Right atrium auricular region (tissue), 2 donors: ENCODE results near the gene CTNNBIP1. TPM values are rescaled to one million over a fixed set of nuclear protein-coding genes. Genes with fewer than 3 reads are reported as not detected.

Source experiments
- DNase-seq: peaks from one replicate; pipeline ENCODE4 v3.0.0-alpha.2; 2019; ENCODE audit warnings: low spot score
- H3K27ac ChIP-seq, 2 donors: fragments of 200-600 bp; sonication (generic); 1 replicate in 1 of 2; 2 replicates in 1 of 2; pipeline ENCODE4 v1.5.1; 2016 to 2019
- H3K27me3 ChIP-seq, 2 donors: fragments of 200-600 bp; sonication (generic); one replicate each; pipeline versions ENCODE4 v1.5.1 to v1.6.0; 2017 to 2019
- H3K36me3 ChIP-seq: fragments of 200-600 bp; sonication (generic); one replicate; pipeline ENCODE4 v1.5.1; 2016
- H3K4me1 ChIP-seq, 2 donors: fragments of 200-600 bp; sonication (generic); one replicate each; pipeline versions ENCODE4 v1.5.1 to v1.6.0; 2017 to 2019
- H3K4me3 ChIP-seq, 2 donors: fragments of 200-600 bp; sonication (generic); 1 replicate in 1 of 2; 2 replicates in 1 of 2; pipeline ENCODE4 v1.5.1; 2017 to 2019; ENCODE audit warnings: mild to moderate bottlenecking in 1 of 2, moderate library complexity in 1 of 2
- H3K9me3 ChIP-seq, 2 donors: fragments of 200-600 bp; sonication (generic); one replicate each; pipeline ENCODE4 v1.5.1; 2019
- CTCF ChIP-seq, 2 donors: fragments of 200-600 bp; sonication (generic); IDR thresholded peaks; one replicate each; pipeline ENCODE4 v1.5.1; 2019; ENCODE audit warnings: antibody characterized with exemption in 2 of 2
- total RNA-seq, 2 donors: library from RNA; depleted of rRNA; stranded (reverse); fragments of >200 nt; gene quantifications; one replicate each; pipeline ENCODE4 v1.1.0, GENCODE V29; 2016

The CTNNBIP1 gene
- total RNA-seq, 2 donors from 2014 or later: 22.3 to 31.9 TPM

GRCh38 chr1:9902060-9902452 is 8.0 kb downstream of the CTNNBIP1 start:
- H3K4me1 ChIP-seq: peaks cover 0 to 59% of the 10 kb centered on the region in 2 donors
- H3K4me3 ChIP-seq: no peak overlapping the region
- H3K27me3 ChIP-seq: no peaks in the 10 kb centered on the region
- peak overlapping the region; percentile 85 to 94 for H3K27ac ChIP-seq
- TF ChIP-seq CTCF (IDR thresholded peaks at IDR 0.05): no peak
- H3K9me3 ChIP-seq: no peaks in the 10 kb centered on the region
- no peaks in the 10 kb centered on the region for H3K36me3 ChIP-seq
- no peak for DNase-seq

GRCh38 chr1:9901148-9902059 is 8.7 kb downstream of the CTNNBIP1 start:
- Histone ChIP-seq H3K27me3 (no peaks in the 10 kb centered on the region), H3K9me3 (no peaks in the 10 kb centered on the region), H3K4me3 (peak overlapping the region in 1 of 2 donors; percentile 34), H3K27ac (peak overlapping the region; percentile 85 to 94), H3K4me1 (peaks cover 0 to 59% of the 10 kb centered on the region in 2 donors), H3K36me3 (no peaks in the 10 kb centered on the region)
- peak; percentile 61 for DNase-seq
- TF ChIP-seq CTCF (IDR thresholded peaks at IDR 0.05): no peak

- no peaks in the 10 kb centered on the region for H3K9me3 ChIP-seq
- H3K27ac ChIP-seq: peak overlapping the region; percentile 85 to 94
- peaks cover 0 to 58% of the 10 kb centered on the region in 2 donors for H3K4me1 ChIP-seq
- no peak for TF ChIP-seq CTCF (IDR thresholded peaks at IDR 0.05)
- peak; percentile 83 for DNase-seq
- H3K27me3 ChIP-seq: no peaks in the 10 kb centered on the region
- H3K4me3 ChIP-seq: peak overlapping the region; percentile 22 to 34
- H3K36me3 ChIP-seq: no peaks in the 10 kb centered on the region
Measured at GRCh38 chr1:9900142-9901043, 9.7 kb downstream of the CTNNBIP1 start.

GRCh38 chr1:9894115-9894514 is 16.0 kb downstream of the CTNNBIP1 start:
- Histone ChIP-seq H3K27ac (peak overlapping the region; percentile 68 to 70), H3K4me1 (peaks cover 0 to 39% of the 10 kb centered on the region in 2 donors), H3K4me3 (no peak overlapping the region), H3K27me3 (no peaks in the 10 kb centered on the region), H3K36me3 (no peaks in the 10 kb centered on the region), H3K9me3 (no peaks in the 10 kb centered on the region)
- TF ChIP-seq CTCF (IDR thresholded peaks at IDR 0.05): no peak
- no peak for DNase-seq

- Histone ChIP-seq H3K4me1 (peaks cover 0 to 47% of the 10 kb centered on the region in 2 donors), H3K27me3 (no peaks in the 10 kb centered on the region), H3K9me3 (no peaks in the 10 kb centered on the region), H3K36me3 (no peaks in the 10 kb centered on the region), H3K27ac (peak overlapping the region; percentile 68 to 70), H3K4me3 (no peak overlapping the region)
- TF ChIP-seq CTCF (IDR thresholded peaks at IDR 0.05): no peak
- DNase-seq: no peak
Measured at GRCh38 chr1:9892563-9893528, 17.2 kb downstream of the CTNNBIP1 start.
